GM18499 (cell line): Measurements from ENCODE around the gene RIMOC1.
A peak's percentile ranks its signal among the peaks of the same experiment; 100 is the strongest.
"Not testable (repeated sequence)": the region's sequence is repeated elsewhere in the genome, so short reads cannot be mapped to it uniquely, and the experiment has no call there.

ENCODE experiments used
- ATAC-seq: cut with Tn5 transposase; IDR thresholded peaks from one replicate; pipeline ENCODE4 v1.9.1; 2021; ENCODE audit warnings: moderate number of reproducible peaks; ENCODE audit not compliant: insufficient read depth, unreplicated experiment

RIMOC1 gene

GRCh38 chr5:41885286-41885685 lies 18.9 kb upstream of the RIMOC1 start:
- ATAC-seq, result no peak

- no peak for ATAC-seq
These were observed 13.0 kb upstream of the RIMOC1 start for GRCh38 chr5:41891066-41891707.

GRCh38 chr5:41892031-41892430 lies 12.1 kb upstream of the RIMOC1 start:
- ATAC-seq, result no peak

GRCh38 chr5:41893074-41893851 lies 10.9 kb upstream of the RIMOC1 start:
- ATAC-seq, result no peak

GRCh38 chr5:41896230-41896629 lies 7.9 kb upstream of the RIMOC1 start:
- no peak for ATAC-seq

- no peak for ATAC-seq
These were observed 707 bp upstream of the RIMOC1 start for GRCh38 chr5:41903382-41903891.

GRCh38 chr5:41906151-41906550 lies 2.0 kb downstream of the RIMOC1 start:
- ATAC-seq, result no peak

- ATAC-seq, result no peak
These were observed 4.4 kb downstream of the RIMOC1 start for GRCh38 chr5:41908374-41909079.

- ATAC-seq, result no peak
These were observed 14.0 kb downstream of the RIMOC1 start for GRCh38 chr5:41918105-41918504.

GRCh38 chr5:41921166-41921565 lies 17.0 kb downstream of the RIMOC1 start:
- no peak for ATAC-seq

GRCh38 chr5:41921874-41922273 lies 17.7 kb downstream of the RIMOC1 start:
- no peak for ATAC-seq

GRCh38 chr5:41924526-41924871 lies 20.4 kb downstream of the RIMOC1 start:
- ATAC-seq, result no peak

GRCh38 chr5:41924872-41925554 lies 20.9 kb downstream of the RIMOC1 start, which contains the start of gene FBXO4:
TSS of gene FBXO4 (plus strand) at chr5:41925281. CDS start at chr5:41925310, 29 bp downstream.
- peak; percentile 83 for ATAC-seq

GRCh38 chr5:41925555-41925951 lies 21.4 kb downstream of the RIMOC1 start:
- ATAC-seq, result no peak

- no peak for ATAC-seq
These were observed 23.5 kb downstream of the RIMOC1 start for GRCh38 chr5:41927604-41928003.

GRCh38 chr5:41929035-41929434 lies 24.9 kb downstream of the RIMOC1 start:
- ATAC-seq, result no peak

GRCh38 chr5:41932770-41933169 lies 28.6 kb downstream of the RIMOC1 start:
- ATAC-seq, result no peak

- no peak for ATAC-seq
These were observed 31.4 kb downstream of the RIMOC1 start for GRCh38 chr5:41935544-41935943.

- ATAC-seq, result no peak
These were observed 36.5 kb downstream of the RIMOC1 start for GRCh38 chr5:41940641-41941040.

GRCh38 chr5:41945332-41945955 lies 41.3 kb downstream of the RIMOC1 start:
- ATAC-seq, result not testable (repeated sequence)
